Measurements from ENCODE around the gene PHPT1.

GRCh38 chr9:136889858-136890257 is 40.6 kb downstream of the PHPT1 start:
- TF ChIP-seq EZH2phosphoT487 (IDR thresholded peaks at IDR 0.05; ENCODE audit: low read depth, severe bottlenecking, unreplicated experiment), result no peak
- no peak for TF ChIP-seq CTCF (IDR thresholded peaks at IDR 0.05; ENCODE audit: poor library complexity)

Data from hepatocyte (in vitro differentiated cells).